K562 (cell line): ENCODE data around the gene C4orf46. TPM values are rescaled to one million over a fixed set of nuclear protein-coding genes. Genes with fewer than 3 reads are reported as not detected.

Source experiments
- ATAC-seq: fragments of 200-7000 bp; cut with Tn5 transposase; 3 replicates; pipeline ENCODE4 v1.9.1; 2020; ENCODE audit warnings: moderate library complexity
- BruUV-seq: library from RNA; stranded (reverse); fragments of 400-500 nt; replicated peaks from 2 replicates; lab custom pipeline; 2021; lab: Mats Ljungman, UMichigan
- CTCF ChIA-PET: fragments of 300-600 bp; formaldehyde crosslinking; extraction: SDS; loops from one replicate; lab custom pipeline; 2021; ENCODE audit warnings: low intra/inter-chr PET ratio; lab: Yijun Ruan, JAX
- POLR2A ChIA-PET: fragments of 300-600, 350-650 bp; sonication (Branson Sonifier 250); formaldehyde crosslinking; extraction: SDS; loops from one replicate; lab custom pipeline; 2021; ENCODE audit warnings: antibody characterized with exemption, inconsistent platforms; lab: Yijun Ruan, JAX
- DNase-seq, 4 experiments: peaks; one replicate each; pipeline versions ENCODE4 v3.0.0 to v3.0.0-alpha.2; 2011 to 2018; ENCODE audit warnings: low spot score in 3 of 4, mixed read lengths in 3 of 4; ENCODE audit errors: extremely low read depth in 1 of 4
- FAIRE-seq: peaks from 2 replicates; lab custom pipeline; 2011; peaks lifted over from hg19 to GRCh38; lab: Jason Lieb, UNC
- H2AFZ ChIP-seq: 2 replicates; pipeline ENCODE4 v1.6.0; 2011; ENCODE audit warnings: low read depth, low read length, control low read depth, inconsistent platforms
- H3K27ac ChIP-seq: fragments of 200-600 bp; 3 replicates; pipeline ENCODE4 v1.8.0; 2011; ENCODE audit warnings: low read depth, mild to moderate bottlenecking, control low read depth, inconsistent platforms, low read length, moderate library complexity, mixed read lengths; ENCODE audit errors: extremely low read depth
- H3K27me3 ChIP-seq, 2 experiments: fragments of 300-600 bp in 1 of 2; 2 replicates in 1 of 2; 3 replicates in 1 of 2; pipeline versions ENCODE4 v1.6.0 to v1.8.0; 2011; ENCODE audit warnings: inconsistent platforms in 2 of 2, low read length in 2 of 2, mild to moderate bottlenecking in 1 of 2, mixed read lengths in 1 of 2, moderate library complexity in 1 of 2; ENCODE audit not compliant: control insufficient read depth in 2 of 2, insufficient read depth in 2 of 2
- H3K36me3 ChIP-seq: fragments of 300-600 bp; 3 replicates; pipeline ENCODE4 v1.8.0; 2011; ENCODE audit warnings: mild to moderate bottlenecking, low read length, inconsistent platforms; ENCODE audit not compliant: control insufficient read depth, insufficient read depth
- H3K4me1 ChIP-seq, 2 experiments: fragments of 200-600 bp in 1 of 2; replicated peaks in 1 of 2; 2 replicates in 1 of 2; 3 replicates in 1 of 2; pipeline versions ENCODE4 v1.5.1 to v1.8.0; 2011; ENCODE audit warnings: inconsistent platforms in 2 of 2, low read length in 2 of 2, mild to moderate bottlenecking in 1 of 2, mixed read lengths in 1 of 2, moderate library complexity in 1 of 2; ENCODE audit not compliant: control insufficient read depth in 2 of 2, insufficient read depth in 2 of 2
- H3K4me2 ChIP-seq: 2 replicates; pipeline ENCODE4 v1.6.1; 2011; ENCODE audit warnings: low read length, control low read depth, inconsistent platforms, mixed read lengths; ENCODE audit not compliant: insufficient read depth
- H3K4me3 ChIP-seq: fragments of 200-600 bp; sonication (generic), shearing (Covaris generic); 2 replicates; pipeline ENCODE4 v1.5.1; 2016; ENCODE audit warnings: control low read depth, inconsistent platforms
- H3K79me2 ChIP-seq: fragments of 200-600 bp; 3 replicates; pipeline ENCODE4 v1.8.0; 2011; ENCODE audit warnings: low read length, inconsistent platforms; ENCODE audit not compliant: control insufficient read depth, insufficient read depth
- H3K9ac ChIP-seq, 2 experiments: 2 replicates each; pipeline versions ENCODE4 v1.6.0 to v1.6.1; 2011; ENCODE audit warnings: low read depth in 2 of 2, low read length in 2 of 2, control low read depth in 1 of 2, inconsistent platforms in 1 of 2, mild to moderate bottlenecking in 1 of 2, mixed read lengths in 1 of 2; ENCODE audit not compliant: insufficient read depth in 1 of 2
- H3K9me1 ChIP-seq: one replicate; pipeline ENCODE4 v1.6.0; 2011; ENCODE audit warnings: inconsistent platforms, mild to moderate bottlenecking, low read length, moderate library complexity; ENCODE audit not compliant: control insufficient read depth, insufficient read depth
- H3K9me3 ChIP-seq: replicated peaks from 2 replicates; pipeline ENCODE4 v1.5.1; 2011; ENCODE audit warnings: low read depth, low read length, inconsistent platforms; ENCODE audit not compliant: control insufficient read depth, insufficient read depth
- H4K20me1 ChIP-seq: replicated peaks from 2 replicates; pipeline ENCODE4 v1.6.1; 2011; ENCODE audit warnings: low read length, inconsistent platforms, mixed read lengths; ENCODE audit not compliant: control insufficient read depth, insufficient read depth
- BCL6 ChIP-seq: fragments of 250-450 bp; sonication (Bioruptor Pico); IDR thresholded peaks from 2 replicates; pipeline ENCODE4 v1.4.0; 2020
- FOXA3 ChIP-seq, 2 experiments: fragments of 450-650 bp in 1 of 2; sonication (generic) in 1 of 2; formaldehyde crosslinking; IDR thresholded peaks in 1 of 2; conservative IDR thresholded peaks in 1 of 2; 2 replicates each; pipeline versions ENCODE4 v1.4.0 to v1.8.0; 2020 to 2022; ENCODE audit warnings: mild to moderate bottlenecking in 2 of 2, missing genetic modification reagents in 1 of 2
- HMGXB4 ChIP-seq: sonication (generic); formaldehyde crosslinking; IDR thresholded peaks from 2 replicates; pipeline ENCODE4 v1.8.1; 2023; ENCODE audit warnings: mild to moderate bottlenecking, missing genetic modification reagents
- JUNB ChIP-seq: fragments of 450-650 bp; formaldehyde crosslinking; conservative IDR thresholded peaks from 2 replicates; pipeline ENCODE4 v1.4.0; 2020; ENCODE audit warnings: mild to moderate bottlenecking
- KAT2B ChIP-seq: IDR thresholded peaks from one replicate; pipeline ENCODE4 v1.6.1; 2012; ENCODE audit warnings: low read depth, mild to moderate bottlenecking, control low read depth, inconsistent platforms, low read length, moderate library complexity
- MITF ChIP-seq: IDR thresholded peaks from 2 replicates; pipeline ENCODE4 v1.6.1; 2014; ENCODE audit warnings: antibody characterized with exemption
- MTA2 ChIP-seq: fragments of 450-650 bp; IDR thresholded peaks from 2 replicates; pipeline ENCODE4 v1.6.1; 2016; ENCODE audit warnings: low read depth
- XRCC3 ChIP-seq: fragments of 450-650 bp; IDR thresholded peaks from 2 replicates; pipeline ENCODE4 v1.6.1; 2017; ENCODE audit warnings: mild to moderate bottlenecking, moderate library complexity
- ZFP30 ChIP-seq: fragments of 250-450 bp; sonication (Bioruptor Pico); IDR thresholded peaks from 2 replicates; pipeline ENCODE4 v1.8.0; 2022; ENCODE audit warnings: moderate library complexity, mild to moderate bottlenecking, inconsistent platforms, borderline replicate concordance
- WGBS: fragments of 100-300 bp; shearing (Covaris generic); methylation state at CpG from one replicate; pipeline ENCODE4 v1.1.6; 2016; ENCODE audit warnings: low coverage, mixed read lengths; ENCODE audit not compliant: insufficient coverage; ENCODE audit errors: missing lambda C conversion rate; 5-methylcytosine and 5-hydroxymethylcytosine counted together
- in situ Hi-C: fragments of 300-500 bp; cut with MboI; formaldehyde crosslinking; loops from 4 replicates; pipeline ENCODE4 v1.15.0; 2018; ENCODE audit warnings: inconsistent platforms, mixed read lengths
- intact Hi-C: fragments of 100-400 bp; cut with micrococcal nuclease; formaldehyde crosslinking; loops from 2 replicates; pipeline ENCODE4 v1.14.2; 2022
- polyA plus RNA-seq, 8 experiments: library from polyadenylated mRNA; depleted of rRNA in 4 of 8; stranded (reverse) in 5 of 8; unstranded in 3 of 8; fragments of >200 nt; fragmentation: Nextera tagmentation in 2 of 8; fragmentation: Illumina TruSeq in 1 of 8; extraction: Ambion mirVana in 2 of 8; extraction: Trizol in 1 of 8; gene quantifications; 2 replicates each; pipeline versions ENCODE4 v1.2.1 to v1.2.3, GENCODE V29; 2011 to 2014; ENCODE audit warnings: inconsistent platforms in 1 of 8, missing spikeins in 1 of 8
- total RNA-seq, 7 experiments: library from RNA; depleted of rRNA in 6 of 7; stranded (reverse); fragments of >200 nt in 6 of 7; fragmentation: Illumina TruSeq in 2 of 7; extraction: Trizol in 2 of 7; gene quantifications; 2 replicates each; pipeline versions ENCODE4 v1.2.1 to v1.2.3, GENCODE V29; 2011 to 2021; ENCODE audit warnings: low replicate concordance in 1 of 7

The C4orf46 gene
- total and polyA plus RNA-seq, 9 of the 15 experiments (the other 6 are each of a cell fraction or from before 2014, with no cell fraction given), result 9.7 to 24.4 (median 17.0) TPM

DNA sequence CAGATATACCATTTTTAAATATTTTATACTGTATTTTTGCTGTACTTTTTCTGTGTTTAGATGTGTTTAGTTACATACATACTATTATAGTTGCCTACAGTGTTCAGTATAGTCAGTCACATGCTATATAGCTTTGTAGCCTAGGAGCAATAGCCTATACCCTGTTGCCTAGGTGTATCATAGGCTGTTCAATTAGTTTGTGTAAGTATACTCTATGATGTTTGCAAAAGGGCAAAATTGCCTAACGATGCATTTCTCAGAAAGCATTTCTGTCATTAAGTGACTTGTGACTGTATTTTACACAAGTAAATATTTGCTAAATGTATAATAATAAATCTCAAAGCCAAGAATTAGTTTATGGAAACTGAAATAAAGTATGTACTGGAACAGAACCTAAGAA, 9.9 kb upstream of the C4orf46 start:
- no peak overlapping the region for H3K4me3 ChIP-seq
- no peak overlapping the region for H3K9ac ChIP-seq
- no peak for TF ChIP-seq JUNB (CRISPR knock-in tag)
- TF ChIP-seq BCL6 (CRISPR knock-in tag), result no peak
- TF ChIP-seq FOXA3 (CRISPR knock-in tag; conservative IDR thresholded peaks at IDR 0.05 in 1 of 2, IDR thresholded peaks at IDR 0.05 in 1 of 2), result no peak
- TF ChIP-seq HMGXB4 (CRISPR knock-in tag), result no peak
- TF ChIP-seq KAT2B, result no peak
- no peak for TF ChIP-seq XRCC3
- TF ChIP-seq MTA2, result no peak
- no peak for TF ChIP-seq ZFP30 (CRISPR knock-in tag)
- no peak for TF ChIP-seq MITF
- H3K9me1 ChIP-seq, result no peaks in the 10 kb centered on the region
- WGBS, result 61% methylated on average over 1 of the region's 1 CpG
- POLR2A ChIA-PET, result interaction anchor here (1.2 kb wide), 1 partner anchor 34 kb away, joined by 3 read pairs; no protein-coding TSS in a partner anchor
- intact Hi-C loops (no loop called here), in situ Hi-C loops (no loop called here)
- no peaks in the 10 kb centered on the region for H3K4me1 ChIP-seq
- FAIRE-seq (no peak), ATAC-seq (peak; percentile 49; the same call in 2 of the 3 replicates), DNase-seq (no peak)
- H3K27ac ChIP-seq, result no peak overlapping the region
- CTCF ChIA-PET, result no interaction called here
- H4K20me1 ChIP-seq, result no peaks in the 10 kb centered on the region
- H3K9me3 ChIP-seq, result no peaks in the 10 kb centered on the region
- no peak overlapping the region for H3K4me2 ChIP-seq
- no peaks in the 10 kb centered on the region for H3K27me3 ChIP-seq
- H2AFZ ChIP-seq, result no peak overlapping the region
- H3K79me2 ChIP-seq, result no peaks in the 10 kb centered on the region
- BruUV-seq, result no TSS peak
- no peaks in the 10 kb centered on the region for H3K36me3 ChIP-seq
